ENCODE data around the gene TCIRG1.
"Not testable (repeated sequence)": the region's sequence is repeated elsewhere in the genome, so short reads cannot be mapped to it uniquely, and the experiment has no call there.

The TCIRG1 gene

GRCh38 chr11:68038718-68039525 is at the start of gene TCIRG1:
TCIRG1 (plus strand) TSS chr11:68039025; CDS start chr11:68041272, 2,247 bp downstream.
- Histone ChIP-seq H3K4me3 (ENCODE audit: severe bottlenecking) (peak within 1 kb of the TSS; percentile 48), H3K4me1 (ENCODE audit: insufficient read depth, poor library complexity, severe bottlenecking) (peaks cover 4% of the 10 kb centered on the region), H3K27ac (ENCODE audit: poor library complexity, severe bottlenecking) (peak within 1 kb of the TSS; percentile 67), H3K36me3 (ENCODE audit: low read depth) (peaks cover 12% of the 10 kb centered on the region), H3K27me3 (ENCODE audit: insufficient read depth, poor library complexity, severe bottlenecking) (no peaks in the 10 kb centered on the region), H3K9me3 (ENCODE audit: severe bottlenecking) (no peaks in the 10 kb centered on the region)
- DNase-seq (ENCODE audit: low spot score) (no peak), ATAC-seq (ENCODE audit: low read depth) (peak; percentile 75)
- TF ChIP-seq CTCF (IDR thresholded peaks at IDR 0.05; ENCODE audit: poor library complexity, severe bottlenecking) = no peak

GRCh38 chr11:67990546-67991346 is 48.1 kb upstream of the TCIRG1 start:
- not testable (repeated sequence) for DNase-seq (ENCODE audit: low spot score); H3K36me3 ChIP-seq (ENCODE audit: low read depth); H3K27me3 ChIP-seq (ENCODE audit: insufficient read depth, poor library complexity, severe bottlenecking); H3K9me3 ChIP-seq (ENCODE audit: severe bottlenecking); H3K4me1 ChIP-seq (ENCODE audit: insufficient read depth, poor library complexity, severe bottlenecking); H3K4me3 ChIP-seq (ENCODE audit: severe bottlenecking); H3K27ac ChIP-seq (ENCODE audit: poor library complexity, severe bottlenecking)
- peak; percentile 29; the same call in 1 of the 3 replicates for ATAC-seq (ENCODE audit: low read depth)

GRCh38 chr11:67991347-67992121 is 47.3 kb upstream of the TCIRG1 start:
- not testable (repeated sequence) for H3K27ac ChIP-seq (ENCODE audit: poor library complexity, severe bottlenecking); ATAC-seq (ENCODE audit: low read depth); H3K4me3 ChIP-seq (ENCODE audit: severe bottlenecking); H3K27me3 ChIP-seq (ENCODE audit: insufficient read depth, poor library complexity, severe bottlenecking); H3K36me3 ChIP-seq (ENCODE audit: low read depth); H3K9me3 ChIP-seq (ENCODE audit: severe bottlenecking); DNase-seq (ENCODE audit: low spot score); H3K4me1 ChIP-seq (ENCODE audit: insufficient read depth, poor library complexity, severe bottlenecking)

- H3K9me3 ChIP-seq (ENCODE audit: severe bottlenecking); H3K4me1 ChIP-seq (ENCODE audit: insufficient read depth, poor library complexity, severe bottlenecking); ATAC-seq (ENCODE audit: low read depth); DNase-seq (ENCODE audit: low spot score); H3K36me3 ChIP-seq (ENCODE audit: low read depth); H3K27ac ChIP-seq (ENCODE audit: poor library complexity, severe bottlenecking); H3K4me3 ChIP-seq (ENCODE audit: severe bottlenecking); H3K27me3 ChIP-seq (ENCODE audit: insufficient read depth, poor library complexity, severe bottlenecking): not testable (repeated sequence)
- TF ChIP-seq CTCF (IDR thresholded peaks at IDR 0.05; ENCODE audit: poor library complexity, severe bottlenecking) = peak; percentile 58
Observed at GRCh38 chr11:67993821-67994220, 45.0 kb upstream of the TCIRG1 start.

GRCh38 chr11:67994387-67994786 is 44.4 kb upstream of the TCIRG1 start:
- H3K9me3 ChIP-seq (ENCODE audit: severe bottlenecking); H3K4me1 ChIP-seq (ENCODE audit: insufficient read depth, poor library complexity, severe bottlenecking); H3K36me3 ChIP-seq (ENCODE audit: low read depth); H3K27me3 ChIP-seq (ENCODE audit: insufficient read depth, poor library complexity, severe bottlenecking); H3K27ac ChIP-seq (ENCODE audit: poor library complexity, severe bottlenecking); DNase-seq (ENCODE audit: low spot score); ATAC-seq (ENCODE audit: low read depth); H3K4me3 ChIP-seq (ENCODE audit: severe bottlenecking): not testable (repeated sequence)

- H3K27ac ChIP-seq (ENCODE audit: poor library complexity, severe bottlenecking); H3K36me3 ChIP-seq (ENCODE audit: low read depth); ATAC-seq (ENCODE audit: low read depth): not testable (repeated sequence)
Observed at GRCh38 chr11:67995129-67995528, 43.7 kb upstream of the TCIRG1 start.

GRCh38 chr11:67995579-67995978 is 43.2 kb upstream of the TCIRG1 start:
- DNase-seq (ENCODE audit: low spot score); H3K27me3 ChIP-seq (ENCODE audit: insufficient read depth, poor library complexity, severe bottlenecking); H3K9me3 ChIP-seq (ENCODE audit: severe bottlenecking); ATAC-seq (ENCODE audit: low read depth); H3K4me3 ChIP-seq (ENCODE audit: severe bottlenecking); H3K27ac ChIP-seq (ENCODE audit: poor library complexity, severe bottlenecking); H3K4me1 ChIP-seq (ENCODE audit: insufficient read depth, poor library complexity, severe bottlenecking); H3K36me3 ChIP-seq (ENCODE audit: low read depth): not testable (repeated sequence)

More at GRCh38 chr11:67995129-67995528, 43.7 kb upstream of the TCIRG1 start:
- H3K4me1 ChIP-seq (ENCODE audit: insufficient read depth, poor library complexity, severe bottlenecking); DNase-seq (ENCODE audit: low spot score); H3K4me3 ChIP-seq (ENCODE audit: severe bottlenecking); H3K9me3 ChIP-seq (ENCODE audit: severe bottlenecking); H3K27me3 ChIP-seq (ENCODE audit: insufficient read depth, poor library complexity, severe bottlenecking): not testable (repeated sequence)
